GM19468 (cell line): Measurements from ENCODE around the gene RSBN1L.
A peak's percentile ranks its signal among the peaks of the same experiment; 100 is the strongest.
"Not testable (repeated sequence)": the region's sequence is repeated elsewhere in the genome, so short reads cannot be mapped to it uniquely, and the experiment has no call there.

Experiments used
- ATAC-seq: cut with Tn5 transposase; IDR thresholded peaks from one replicate; pipeline ENCODE4 v1.9.1; 2021; ENCODE audit warnings: mild to moderate bottlenecking, moderate library complexity, moderate number of reproducible peaks; ENCODE audit not compliant: unreplicated experiment; ENCODE audit errors: extremely low read depth

RSBN1L gene

DNA sequence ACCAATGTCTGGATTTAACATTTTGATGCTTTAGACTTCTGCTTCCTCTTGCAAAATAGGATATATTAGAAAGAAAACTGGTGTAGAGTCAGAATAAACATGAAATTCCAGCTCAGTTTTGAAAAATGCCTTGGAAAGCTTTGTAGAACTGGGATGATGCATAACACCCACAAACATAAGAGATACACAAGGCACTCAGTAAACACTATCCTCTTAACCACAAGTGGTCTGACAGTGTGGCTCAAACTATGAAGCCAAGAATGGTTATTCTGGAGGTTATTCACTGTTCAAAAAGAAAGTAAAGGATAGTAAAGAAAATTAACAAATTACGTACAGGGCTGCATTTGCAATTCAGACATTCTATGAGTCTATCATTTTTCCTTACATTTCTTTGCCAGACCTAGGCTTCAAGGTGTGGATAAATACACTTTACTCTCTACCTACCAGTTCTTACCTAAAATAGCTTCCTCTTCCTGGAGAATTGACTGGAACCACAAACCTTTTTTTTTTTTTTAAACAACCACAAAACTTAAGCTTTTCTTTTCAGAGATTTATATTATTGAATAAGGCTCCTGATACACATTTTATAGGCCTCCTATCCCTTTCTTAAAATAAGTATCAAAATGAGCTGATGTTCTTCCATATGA lies 9.0 kb upstream of the RSBN1L start:
- no peak for ATAC-seq

DNA sequence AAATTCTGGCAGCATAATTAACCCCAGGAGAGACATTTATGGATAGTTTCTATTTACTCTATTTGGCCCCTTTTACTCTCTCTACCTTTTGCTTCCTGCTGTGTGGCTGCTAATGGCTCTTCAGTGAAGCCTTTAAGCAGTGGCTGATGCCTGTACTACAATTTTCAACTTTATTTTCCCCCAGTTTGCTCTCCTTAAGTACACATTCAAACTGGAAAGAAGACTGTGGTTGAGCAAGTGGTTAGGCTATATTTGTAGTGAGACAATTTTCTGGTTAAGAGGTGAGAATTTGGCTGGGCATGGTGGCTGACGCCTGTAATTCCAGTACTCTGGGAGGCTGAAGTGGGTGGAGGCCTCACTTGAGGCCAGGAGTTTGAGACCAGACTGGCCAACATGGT lies 8.5 kb upstream of the RSBN1L start:
- no peak for ATAC-seq

- ATAC-seq, result no peak
Observed at GRCh38 chr7:77690289-77690688, 6.0 kb upstream of the RSBN1L start.

DNA sequence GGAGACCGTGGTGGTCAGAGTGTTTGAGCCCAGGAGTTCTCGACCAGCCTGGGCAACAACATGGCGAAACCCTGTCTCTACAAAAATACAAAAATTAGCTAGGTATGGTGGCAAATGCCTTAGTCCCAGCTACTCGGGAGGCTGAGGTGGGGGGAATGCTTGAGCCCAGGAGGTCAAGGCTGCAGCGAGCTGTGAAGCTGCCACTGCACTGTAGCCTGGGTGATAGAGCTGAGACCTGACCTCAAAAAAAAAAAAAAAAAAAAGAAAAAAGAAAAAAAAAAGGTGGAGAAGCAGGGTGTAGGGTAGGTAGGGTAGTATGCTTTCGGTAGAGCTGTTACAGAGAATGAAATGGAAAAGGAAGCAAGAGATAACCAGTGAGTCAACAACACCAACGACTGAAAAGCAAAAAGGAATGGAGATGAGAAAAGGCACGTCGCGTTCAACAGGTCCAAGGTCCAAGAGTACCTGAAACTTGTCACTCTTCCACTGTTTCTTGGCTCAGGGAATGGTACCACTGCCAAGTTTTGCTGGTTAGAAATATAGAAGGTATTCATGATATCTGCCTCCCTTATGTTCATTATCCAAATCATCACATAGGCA lies 4.3 kb upstream of the RSBN1L start:
- ATAC-seq, result no peak

GRCh38 chr7:77693830-77694583 lies 2.3 kb upstream of the RSBN1L start:
- ATAC-seq, result no peak

DNA sequence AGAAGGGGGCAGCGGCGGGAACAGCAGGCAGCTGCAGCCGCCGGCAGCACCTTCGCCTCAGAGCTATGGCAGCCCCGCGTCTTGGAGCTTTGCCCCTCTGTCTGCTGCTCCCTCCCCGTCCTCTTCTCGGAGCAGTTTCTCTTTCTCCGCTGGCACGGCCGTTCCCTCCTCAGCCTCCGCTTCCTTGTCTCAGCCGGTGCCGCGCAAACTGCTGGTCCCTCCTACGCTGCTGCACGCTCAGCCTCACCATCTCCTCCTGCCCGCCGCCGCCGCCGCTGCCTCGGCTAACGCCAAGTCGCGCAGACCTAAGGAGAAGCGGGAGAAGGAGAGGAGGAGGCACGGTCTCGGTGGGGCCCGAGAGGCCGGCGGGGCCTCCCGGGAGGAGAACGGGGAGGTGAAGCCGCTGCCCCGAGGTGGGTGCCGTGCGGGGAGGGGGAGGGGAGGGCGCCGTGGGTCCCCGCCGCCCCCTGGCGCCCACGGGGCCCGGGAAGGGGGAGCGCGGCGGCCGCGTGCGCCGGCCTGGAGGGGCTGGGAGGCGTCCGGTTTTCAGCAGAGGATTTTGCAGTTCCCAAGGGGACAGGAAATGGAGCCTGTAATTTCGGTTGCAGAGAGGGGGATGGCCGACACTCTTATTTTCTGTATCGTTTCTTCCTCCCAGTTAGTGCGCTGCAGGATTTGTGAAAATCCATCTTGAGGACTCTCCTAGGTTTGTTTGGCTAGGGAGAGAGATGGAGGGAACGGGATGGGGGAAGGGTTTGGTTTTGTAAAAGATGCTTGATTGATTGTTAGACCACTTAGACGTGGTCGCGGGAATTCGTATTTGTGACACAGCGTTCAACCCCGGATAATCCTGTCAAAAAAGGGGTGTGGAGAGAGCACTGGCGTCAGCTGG lies 630 bp downstream of the RSBN1L start:
- ATAC-seq, result no peak

DNA sequence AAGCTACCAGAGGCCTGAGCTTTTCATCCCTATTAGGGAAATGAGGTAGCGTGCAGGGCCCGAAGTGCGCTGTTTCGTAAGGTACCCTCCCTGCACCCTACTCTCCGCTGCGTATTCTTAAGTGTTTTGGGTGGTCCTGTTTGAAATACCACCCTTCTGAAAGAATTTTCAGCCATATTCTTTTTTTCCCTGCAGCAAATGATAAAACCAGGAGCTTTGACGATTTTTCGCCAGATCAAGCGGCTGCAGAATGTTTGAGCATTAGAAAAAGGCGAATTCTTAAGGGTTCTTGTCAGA lies 1.2 kb downstream of the RSBN1L start:
- ATAC-seq, result no peak

DNA sequence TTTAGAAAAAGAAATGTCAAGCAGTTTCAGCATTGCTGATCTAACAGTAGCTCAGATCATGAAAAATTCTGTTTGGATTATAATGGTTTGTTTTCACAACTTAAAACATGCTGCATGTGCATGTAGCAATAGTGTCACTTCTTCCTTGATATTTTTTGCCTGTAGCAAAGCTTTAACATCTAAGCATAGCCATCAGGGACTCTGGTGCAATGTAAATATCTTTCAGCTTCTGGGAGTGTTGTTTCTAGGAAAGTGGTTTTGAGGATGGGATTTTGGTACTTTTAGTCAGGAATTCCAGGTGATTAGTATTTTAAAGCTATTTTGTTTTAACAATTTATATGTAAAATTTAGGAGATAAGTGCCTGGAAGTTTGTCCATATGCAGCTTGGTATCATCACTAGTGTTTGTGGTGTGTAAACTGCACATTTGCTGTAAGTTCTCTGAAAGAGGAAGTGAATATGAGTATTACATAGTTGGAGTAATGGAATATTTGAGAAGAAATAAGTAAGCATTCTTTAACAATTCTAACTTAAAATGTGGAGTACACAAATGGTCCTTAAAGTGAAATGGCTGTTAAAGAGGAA lies 1.9 kb downstream of the RSBN1L start:
- ATAC-seq, result no peak

- peak; percentile 27 for ATAC-seq
Observed at GRCh38 chr7:77699056-77699455, 2.8 kb downstream of the RSBN1L start.

- no peak for ATAC-seq
Observed at GRCh38 chr7:77702513-77702912, 6.3 kb downstream of the RSBN1L start.

DNA sequence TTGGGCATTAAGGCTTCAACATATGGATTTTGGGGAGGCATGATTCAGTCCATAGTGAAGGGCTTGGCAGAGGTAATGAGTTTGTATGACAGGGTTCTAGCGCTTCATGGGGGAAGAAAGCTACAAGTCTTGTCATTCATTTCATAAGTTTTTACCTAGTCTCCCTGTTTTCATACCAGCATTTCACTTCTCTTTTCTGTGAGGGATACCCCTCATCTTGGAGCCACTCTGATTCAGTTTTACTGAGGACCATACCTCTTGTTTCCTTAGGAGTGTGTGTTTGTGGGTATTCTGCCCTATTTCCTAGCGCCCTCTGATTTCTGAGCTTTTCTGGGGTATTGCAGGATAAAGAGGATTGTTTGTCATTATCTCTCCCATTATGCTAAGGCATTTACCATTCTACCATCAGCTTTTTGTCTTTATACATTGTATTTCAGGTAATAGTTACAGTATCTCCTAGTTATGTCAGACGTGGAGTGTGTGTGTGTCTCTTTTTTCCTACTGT lies 6.8 kb downstream of the RSBN1L start:
- no peak for ATAC-seq

DNA sequence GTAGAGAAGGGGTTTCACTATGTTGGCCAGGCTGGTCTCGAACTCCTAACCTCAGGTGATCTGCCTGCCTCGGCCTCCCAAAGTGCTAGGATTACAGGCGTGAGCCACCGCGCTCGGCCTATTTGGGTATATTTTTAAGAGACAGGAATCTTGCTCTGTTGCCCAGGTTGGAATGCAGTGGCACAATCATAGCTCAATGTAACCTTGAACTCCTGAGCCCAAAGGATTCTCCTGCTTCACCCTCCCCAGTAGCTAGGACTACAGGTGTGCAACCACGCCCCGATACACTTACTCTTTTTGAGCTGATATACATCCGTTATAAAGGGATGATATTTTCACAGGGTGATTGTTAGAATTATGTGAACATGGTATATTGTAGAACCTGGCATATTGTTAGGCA lies 7.4 kb downstream of the RSBN1L start:
- not testable (repeated sequence) for ATAC-seq

DNA sequence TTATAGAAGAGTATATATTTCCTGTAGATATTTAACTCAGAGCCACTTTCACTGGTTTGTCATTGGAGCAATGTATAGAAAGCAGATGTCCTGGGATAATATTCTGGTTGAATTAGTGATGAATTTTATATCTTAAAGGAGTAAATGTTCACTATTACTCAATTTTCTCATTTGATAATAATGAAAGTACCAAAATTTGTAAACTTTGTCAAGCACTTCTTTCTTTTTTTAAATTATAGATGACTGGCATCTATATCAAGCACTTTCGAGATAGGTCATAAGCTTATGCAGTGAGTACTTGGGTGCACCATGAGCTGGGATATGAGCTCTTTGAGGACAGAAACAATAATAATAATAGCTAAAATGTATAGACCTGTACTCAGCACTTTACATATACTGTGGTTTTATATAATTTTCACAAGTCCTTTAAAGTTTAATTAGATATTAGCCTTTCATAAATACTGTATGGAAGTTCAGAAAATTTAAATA lies 11.3 kb downstream of the RSBN1L start:
- ATAC-seq, result no peak

DNA sequence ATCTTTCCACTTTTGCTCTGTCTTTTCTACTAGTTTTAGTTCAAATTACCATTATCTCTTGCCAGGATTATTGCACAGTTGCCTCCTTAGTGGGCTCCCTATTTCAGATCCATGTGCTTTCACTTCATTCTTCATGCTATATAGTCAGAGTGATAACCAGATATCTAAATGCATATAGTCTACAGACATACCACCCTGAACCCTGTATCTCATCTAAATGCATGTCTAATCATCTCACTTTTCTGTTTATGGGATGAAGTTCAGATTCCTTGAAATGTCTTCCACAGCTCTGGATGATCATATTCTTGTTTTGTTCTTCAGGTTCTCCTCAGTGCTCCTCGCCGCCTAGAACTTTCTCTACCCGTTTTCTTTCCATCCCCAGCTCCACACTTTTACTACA lies 13.8 kb downstream of the RSBN1L start:
- ATAC-seq, result no peak

GRCh38 chr7:77710861-77711260 lies 14.6 kb downstream of the RSBN1L start:
- no peak for ATAC-seq

GRCh38 chr7:77714195-77714594 lies 17.9 kb downstream of the RSBN1L start:
- ATAC-seq, result no peak

GRCh38 chr7:77714931-77715330 lies 18.7 kb downstream of the RSBN1L start:
- not testable (repeated sequence) for ATAC-seq

DNA sequence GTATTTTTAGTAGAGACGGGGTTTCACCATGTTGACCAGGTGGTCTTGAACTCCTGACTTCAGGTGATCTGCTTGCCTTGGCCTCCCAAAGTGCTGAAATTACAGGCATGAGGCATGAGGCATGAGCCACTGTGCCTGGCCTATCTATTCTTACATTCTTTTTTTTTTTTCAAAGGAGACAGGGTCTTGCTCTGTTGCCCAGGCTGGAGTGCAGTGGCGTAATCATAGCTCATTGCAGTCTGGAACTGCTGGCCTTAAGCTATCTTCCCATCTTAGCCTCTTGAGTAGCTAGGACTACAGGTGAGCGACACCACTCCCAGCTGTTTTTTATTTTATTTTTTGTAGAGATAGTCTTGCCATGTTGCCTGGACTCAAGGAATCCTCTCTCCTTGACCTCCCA lies 20.5 kb downstream of the RSBN1L start:
- ATAC-seq, result no peak

- not testable (repeated sequence) for ATAC-seq
Observed at GRCh38 chr7:77717566-77717965, 21.3 kb downstream of the RSBN1L start.

DNA sequence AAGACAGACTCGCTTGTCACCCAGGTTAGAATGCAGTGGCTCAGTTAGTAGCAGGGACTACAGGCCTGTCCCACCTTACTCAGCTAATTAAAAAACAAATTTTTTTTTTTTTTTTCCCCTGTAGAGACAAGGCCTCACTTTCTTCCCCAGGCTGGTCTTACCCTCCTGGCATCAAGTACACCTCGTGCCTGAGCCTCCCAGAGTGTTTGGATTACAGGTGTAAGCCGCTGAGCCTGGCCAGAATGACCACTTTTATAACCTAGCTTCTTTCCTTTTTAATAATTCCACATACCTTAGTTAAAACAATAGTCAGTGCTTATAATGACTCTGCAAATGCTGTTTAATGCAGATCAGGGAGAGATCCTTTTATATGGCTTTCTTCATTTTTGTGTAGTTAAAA lies 31.3 kb downstream of the RSBN1L start:
- no peak for ATAC-seq
